ENCODE measurements around the gene RPN2. TPM values are rescaled to one million over a fixed set of nuclear protein-coding genes. Genes with fewer than 3 reads are reported as not detected.

Gene RPN2
- total and polyA plus RNA-seq, 2 donors (not counting 3 experiments of a cell fraction or from before 2014, with no cell fraction given) = 283 to 530 TPM

- no peak for TF ChIP-seq JUN (IDR thresholded peaks at IDR 0.05; ENCODE audit: borderline replicate concordance, insufficient read depth, insufficient read length, low read depth)
- TF ChIP-seq GATA2 (IDR thresholded peaks at IDR 0.05; ENCODE audit: insufficient read depth, insufficient read length, low read depth, low read length) = no peak
- no peak for TF ChIP-seq MYC (IDR thresholded peaks at IDR 0.05; ENCODE audit: low read depth, low read length)
- no peak for TF ChIP-seq FOS (IDR thresholded peaks at IDR 0.05; ENCODE audit: borderline replicate concordance, insufficient read depth, low read length)
- TF ChIP-seq EZH2 (IDR thresholded peaks at IDR 0.05; ENCODE audit: borderline replicate concordance, low read depth, low read length, severe bottlenecking) = no peak
- TF ChIP-seq MAX (IDR thresholded peaks at IDR 0.05; ENCODE audit: insufficient read depth, insufficient read length) = no peak
- TF ChIP-seq, protein P1, sequence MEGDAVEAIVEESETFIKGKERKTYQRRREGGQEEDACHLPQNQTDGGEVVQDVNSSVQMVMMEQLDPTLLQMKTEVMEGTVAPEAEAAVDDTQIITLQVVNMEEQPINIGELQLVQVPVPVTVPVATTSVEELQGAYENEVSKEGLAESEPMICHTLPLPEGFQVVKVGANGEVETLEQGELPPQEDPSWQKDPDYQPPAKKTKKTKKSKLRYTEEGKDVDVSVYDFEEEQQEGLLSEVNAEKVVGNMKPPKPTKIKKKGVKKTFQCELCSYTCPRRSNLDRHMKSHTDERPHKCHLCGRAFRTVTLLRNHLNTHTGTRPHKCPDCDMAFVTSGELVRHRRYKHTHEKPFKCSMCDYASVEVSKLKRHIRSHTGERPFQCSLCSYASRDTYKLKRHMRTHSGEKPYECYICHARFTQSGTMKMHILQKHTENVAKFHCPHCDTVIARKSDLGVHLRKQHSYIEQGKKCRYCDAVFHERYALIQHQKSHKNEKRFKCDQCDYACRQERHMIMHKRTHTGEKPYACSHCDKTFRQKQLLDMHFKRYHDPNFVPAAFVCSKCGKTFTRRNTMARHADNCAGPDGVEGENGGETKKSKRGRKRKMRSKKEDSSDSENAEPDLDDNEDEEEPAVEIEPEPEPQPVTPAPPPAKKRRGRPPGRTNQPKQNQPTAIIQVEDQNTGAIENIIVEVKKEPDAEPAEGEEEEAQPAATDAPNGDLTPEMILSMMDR (IDR thresholded peaks at IDR 0.05; ENCODE audit: extremely low read depth in 1 of 2, insufficient read depth in 1 of 2, low read depth in 1 of 2, low read length in 2 of 2) = no peak
- no peak for TF ChIP-seq POLR2AphosphoS5 (IDR thresholded peaks at IDR 0.05; ENCODE audit: insufficient read depth, low read depth, low read length)
- TF ChIP-seq POLR2A (IDR thresholded peaks at IDR 0.05; ENCODE audit: low read depth, low read length) = no peak
- Histone ChIP-seq H3K4me2 (ENCODE audit: insufficient read depth, low read length) (no peak overlapping the region), H3K79me2 (ENCODE audit: control insufficient read depth, insufficient read depth, low read length) (no peaks in the 10 kb centered on the region), H3K27ac (ENCODE audit: insufficient read depth, low read depth, low read length) (no peak overlapping the region), H3K4me1 (ENCODE audit: control insufficient read depth, extremely low read depth, insufficient read depth, low read length) (no peaks in the 10 kb centered on the region), H3K9me3 (replicated peaks; ENCODE audit: control insufficient read depth, insufficient read depth, low read length) (no peaks in the 10 kb centered on the region), H4K20me1 (replicated peaks; ENCODE audit: control insufficient read depth, extremely low read depth, insufficient read depth, low read length) (no peaks in the 10 kb centered on the region), H3K4me3 (replicated peaks in 1 of 3; ENCODE audit: insufficient read depth in 1 of 3, low read depth in 1 of 3, low read length in 3 of 3) (no peak overlapping the region), H3K9ac (replicated peaks; ENCODE audit: extremely low read depth, insufficient read depth, low read length) (no peak overlapping the region), H2AFZ (ENCODE audit: low read depth, low read length) (no peak overlapping the region), H3K27me3 (ENCODE audit: control insufficient read depth in 2 of 2, insufficient read depth in 2 of 2, low read length in 2 of 2) (peaks cover 0 to 2% of the 10 kb centered on the region in 2 experiments), H3K36me3 (ENCODE audit: control insufficient read depth in 2 of 2, extremely low read depth in 1 of 2, insufficient read depth in 2 of 2, low read length in 2 of 2) (no peaks in the 10 kb centered on the region), H3K9me1 (replicated peaks; ENCODE audit: control insufficient read depth, extremely low read depth, insufficient read depth, low read length) (no peaks in the 10 kb centered on the region)
- DNase-seq (ENCODE audit: low read depth, low spot score) (no peak), FAIRE-seq (no peak)
- BruUV-seq (replicated peaks) = no TSS peak
- dilution Hi-C loops (cut with MboI; ENCODE audit: extremely low pct_ligation_motif_present, low sequenced_read_pairs) (loop anchor here (25.0 kb wide), 1 partner anchor 260 kb away; the partner anchor contains the start of gene NNAT), intact Hi-C loops (cut with micrococcal nuclease) (no loop called here)
- POLR2A ChIA-PET = no interaction called here
- CTCF ChIA-PET = interaction anchor here (1.1 kb wide), 1 partner anchor 56 kb away, joined by 3 read pairs; no protein-coding TSS in a partner anchor
Observed at GRCh38 chr20:37251825-37252477, 72.8 kb downstream of the RPN2 start.
